Gastrocnemius medialis (tissue), 4 donors: ENCODE data around the gene CHST7.

ENCODE experiments used
- CTCF ChIP-seq, 5 experiments: fragments of 450-650 bp in 3 of 5; fragments of 200-600 bp in 2 of 5; sonication (generic) in 2 of 5; IDR thresholded peaks in 4 of 5; conservative IDR thresholded peaks in 1 of 5; 1 replicate in 4 of 5; 2 replicates in 1 of 5; pipeline ENCODE4 v1.5.1; 2016 to 2019; ENCODE audit warnings: antibody characterized with exemption in 5 of 5, mild to moderate bottlenecking in 3 of 5, moderate library complexity in 3 of 5
- POLR2A ChIP-seq, 2 donors: fragments of 450-650 bp; IDR thresholded peaks; one replicate each; pipeline ENCODE4 v1.6.1; 2017; ENCODE audit warnings: antibody characterized with exemption in 2 of 2, mild to moderate bottlenecking in 2 of 2, moderate library complexity in 2 of 2

DNA sequence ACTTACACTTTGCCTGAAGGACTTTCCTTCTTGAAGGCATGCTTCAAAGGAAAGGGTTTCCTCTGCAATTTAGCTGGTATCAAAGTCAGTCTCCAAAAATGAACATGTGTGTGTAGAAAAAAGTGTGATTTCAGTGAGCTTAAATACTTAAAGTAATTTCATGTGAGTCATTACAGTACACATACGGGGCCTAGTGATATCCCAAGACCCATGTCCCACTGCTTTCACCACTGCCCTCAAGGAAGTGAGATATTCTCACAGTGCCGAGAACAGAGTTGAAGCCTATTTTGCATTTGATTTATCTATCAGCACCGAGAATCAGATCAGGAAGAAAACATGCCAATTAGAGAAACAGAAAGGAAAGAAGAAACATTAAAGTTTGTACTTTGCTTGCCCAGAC is 61.0 kb downstream of the CHST7 start:
- TF ChIP-seq CTCF (IDR thresholded peaks at IDR 0.05 in 4 of 5, conservative IDR thresholded peaks at IDR 0.05 in 1 of 5) = no peak
- TF ChIP-seq POLR2A (IDR thresholded peaks at IDR 0.05) = no peak
